ENCODE measurements around the gene TOP3B.

GRCh38 chr22:21975854-21976345, 6.7 kb downstream of the TOP3B start:
- TF ChIP-seq CTCF (IDR thresholded peaks at IDR 0.05) (no peak), POLR2A (IDR thresholded peaks at IDR 0.05) (no peak)
